SH-SY5Y (cell line): ENCODE measurements around the gene KLHL29.

Source experiments
- GATA2 ChIP-seq: IDR thresholded peaks from 2 replicates; pipeline ENCODE4 v1.6.1; 2011; ENCODE audit warnings: mild to moderate bottlenecking, low read depth, low read length
- GATA3 ChIP-seq: IDR thresholded peaks from 2 replicates; pipeline ENCODE4 v1.6.1; 2011; ENCODE audit warnings: low read depth, mild to moderate bottlenecking, low read length, moderate library complexity

KLHL29 gene

GRCh38 chr2:23419171-23420090 lies 34.5 kb downstream of the KLHL29 start:
- no peak for TF ChIP-seq GATA2
- no peak for TF ChIP-seq GATA3

DNA sequence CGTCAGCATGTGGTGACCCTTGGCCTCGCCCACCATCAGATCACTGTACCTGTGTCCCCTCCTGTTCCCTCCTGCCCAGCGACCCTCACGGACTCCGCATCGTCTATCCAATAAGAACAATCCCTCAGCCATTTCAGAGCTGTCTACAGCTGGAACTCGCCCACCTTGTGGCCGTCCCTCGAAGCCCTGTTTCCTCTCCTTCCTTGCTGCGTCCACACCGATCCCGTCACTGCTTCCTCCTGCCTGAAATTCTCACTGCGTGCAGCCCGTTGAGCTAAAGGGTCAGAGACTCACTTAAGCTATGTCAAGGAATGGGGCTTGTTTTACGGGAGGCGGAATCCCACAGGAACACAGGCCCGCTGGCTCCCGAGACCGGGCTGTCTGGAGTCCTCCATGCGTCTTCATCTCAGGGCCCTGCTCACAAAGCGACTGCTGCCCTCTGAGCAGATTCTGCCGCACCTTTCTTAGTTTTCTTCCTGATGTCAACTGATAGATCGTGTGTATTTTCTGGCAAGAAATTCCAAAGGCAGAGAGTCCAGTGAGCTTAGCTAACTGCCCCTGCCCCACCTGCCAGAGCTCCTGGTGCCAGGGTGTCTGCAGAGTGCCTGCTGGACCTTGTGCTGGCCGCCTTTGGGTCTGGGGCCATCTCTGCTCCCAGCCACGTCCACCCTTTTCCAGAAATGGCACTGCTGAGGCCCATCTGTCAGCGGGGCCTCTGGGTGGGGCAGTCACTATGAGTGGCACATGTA lies 35.3 kb downstream of the KLHL29 start:
- TF ChIP-seq GATA2, result no peak
- TF ChIP-seq GATA3, result no peak

GRCh38 chr2:23420840-23421476 lies 36.0 kb downstream of the KLHL29 start:
- no peak for TF ChIP-seq GATA2
- TF ChIP-seq GATA3, result no peak

- TF ChIP-seq GATA2, result no peak
- no peak for TF ChIP-seq GATA3
Measured at GRCh38 chr2:23422089-23423061, 37.4 kb downstream of the KLHL29 start.

DNA sequence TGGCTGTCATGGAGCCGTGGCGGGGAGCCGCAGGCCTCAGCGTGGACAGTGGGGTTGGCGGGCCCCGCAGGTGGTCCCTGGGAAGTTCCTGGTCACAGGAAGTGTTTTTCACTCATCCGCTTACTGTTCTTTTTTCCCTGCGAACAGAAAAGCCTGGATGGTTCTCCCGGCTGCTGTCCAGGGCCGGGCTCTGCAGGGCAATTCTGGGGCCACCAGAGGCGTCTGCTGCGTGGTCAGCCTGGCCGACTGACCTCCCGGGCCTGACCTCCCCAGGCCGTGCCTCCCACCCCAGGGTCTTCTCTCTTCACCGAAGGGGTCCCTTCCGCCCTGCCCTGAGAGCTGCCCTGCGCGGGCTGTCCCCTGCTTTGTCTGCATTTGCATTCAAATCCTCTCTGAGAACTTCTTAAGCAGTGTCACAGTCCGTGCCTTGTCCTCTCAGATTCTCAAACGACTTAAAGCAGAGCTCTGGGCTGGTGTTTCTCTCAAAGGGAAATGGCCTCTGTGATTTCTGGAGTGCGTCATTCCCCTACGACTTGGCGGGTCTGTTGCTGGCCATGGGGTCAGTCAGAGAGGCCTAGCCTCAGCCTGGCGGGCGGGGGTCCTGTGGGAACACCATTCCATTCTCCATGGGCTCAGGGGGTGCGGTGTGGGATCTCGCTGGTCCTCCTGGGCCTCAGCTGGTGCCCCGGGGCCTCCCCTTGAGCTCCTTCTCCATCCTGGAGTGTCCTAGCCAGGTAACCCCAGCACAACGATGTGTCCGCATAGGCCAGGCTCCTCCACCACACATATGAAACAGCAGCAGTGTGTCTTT lies 38.3 kb downstream of the KLHL29 start:
- TF ChIP-seq GATA2 (no peak), GATA3 (no peak)

DNA sequence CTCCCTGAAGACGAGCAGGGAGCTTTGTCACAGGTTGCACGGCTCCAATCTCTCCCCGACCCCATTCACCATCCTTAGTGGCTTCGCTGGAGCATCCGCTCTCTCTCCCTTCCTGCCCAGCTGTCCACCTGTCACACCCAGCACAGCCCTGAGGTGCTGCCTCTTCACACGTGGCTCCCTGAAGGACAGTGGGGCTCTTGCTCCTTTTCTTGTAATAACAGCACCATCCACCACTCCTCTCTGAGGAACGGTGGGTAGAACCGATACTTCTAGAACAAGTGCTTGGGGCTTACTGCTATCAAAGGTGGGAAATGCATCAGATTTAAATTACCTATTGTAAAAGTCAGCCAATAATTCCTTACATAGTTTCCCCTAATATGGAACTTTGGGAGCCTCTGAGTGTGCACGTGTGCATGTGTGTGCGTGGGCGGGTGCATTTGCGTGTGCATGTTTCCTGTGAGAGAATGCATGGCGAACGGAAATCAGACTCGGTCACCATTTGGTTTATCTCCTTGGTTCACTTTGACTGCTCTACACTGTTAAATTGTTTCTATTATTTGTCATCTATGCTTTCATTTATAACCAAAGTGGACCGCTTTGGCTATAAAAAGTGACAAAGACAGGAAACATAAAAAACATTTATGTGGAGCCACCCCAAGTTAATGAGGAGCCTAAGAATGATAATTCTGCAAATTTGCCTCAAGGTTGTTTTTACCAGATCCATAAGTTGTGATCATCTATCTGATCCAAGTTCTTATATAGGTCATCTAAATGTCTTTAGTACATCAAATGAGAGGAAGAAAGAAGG lies 39.1 kb downstream of the KLHL29 start:
- no peak for TF ChIP-seq GATA3
- TF ChIP-seq GATA2, result no peak

GRCh38 chr2:23425338-23425871 lies 40.4 kb downstream of the KLHL29 start:
- TF ChIP-seq GATA3 (no peak), GATA2 (no peak)

DNA sequence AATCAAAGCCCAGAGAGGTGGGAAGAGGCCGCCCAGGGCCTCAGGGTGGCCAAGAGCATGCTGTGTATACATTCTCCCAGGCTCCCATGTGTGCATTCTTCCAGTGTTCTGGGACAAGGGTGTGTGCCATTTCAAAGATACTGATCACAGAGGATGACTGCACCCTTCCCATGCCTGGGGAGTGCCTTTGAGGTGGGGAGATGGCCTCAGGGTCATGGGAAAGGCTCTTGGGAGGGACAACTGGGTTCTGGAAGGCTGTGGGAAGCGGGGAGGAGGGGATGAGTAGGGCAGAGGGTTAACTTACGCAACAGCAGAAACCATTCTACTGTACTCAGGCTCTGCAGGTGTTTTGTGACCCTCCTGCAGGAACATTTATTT lies 40.9 kb downstream of the KLHL29 start:
- no peak for TF ChIP-seq GATA2
- TF ChIP-seq GATA3, result no peak

- TF ChIP-seq GATA3 (no peak), GATA2 (no peak)
Measured at GRCh38 chr2:23426263-23426905, 41.4 kb downstream of the KLHL29 start.

GRCh38 chr2:23427350-23427749 lies 42.4 kb downstream of the KLHL29 start:
- TF ChIP-seq GATA2 (no peak), GATA3 (no peak)

- no peak for TF ChIP-seq GATA2
Measured at GRCh38 chr2:23427976-23428375, 43.0 kb downstream of the KLHL29 start.

DNA sequence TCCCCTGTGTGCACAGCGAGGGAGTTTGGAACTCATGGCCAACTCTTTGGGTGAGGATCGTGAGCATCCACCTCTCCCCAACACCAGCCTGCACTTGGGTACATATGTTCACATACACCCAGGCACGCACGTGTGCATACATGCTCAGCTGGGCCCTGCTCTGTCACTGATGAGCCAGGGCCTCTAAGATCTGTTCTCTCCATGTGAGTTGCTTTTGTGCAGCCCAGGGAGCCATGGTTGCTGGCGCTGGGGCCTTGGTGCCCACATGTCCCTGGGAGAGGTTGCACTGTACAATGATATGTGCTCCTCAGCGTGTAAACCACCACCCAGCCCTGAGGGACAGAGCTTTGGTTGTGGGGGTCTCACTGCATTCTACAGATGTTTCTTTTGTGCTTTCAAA lies 44.1 kb downstream of the KLHL29 start:
- TF ChIP-seq GATA2, result no peak
- TF ChIP-seq GATA3, result no peak
